ENCODE results near the gene ALDH5A1.

The ALDH5A1 gene

DNA sequence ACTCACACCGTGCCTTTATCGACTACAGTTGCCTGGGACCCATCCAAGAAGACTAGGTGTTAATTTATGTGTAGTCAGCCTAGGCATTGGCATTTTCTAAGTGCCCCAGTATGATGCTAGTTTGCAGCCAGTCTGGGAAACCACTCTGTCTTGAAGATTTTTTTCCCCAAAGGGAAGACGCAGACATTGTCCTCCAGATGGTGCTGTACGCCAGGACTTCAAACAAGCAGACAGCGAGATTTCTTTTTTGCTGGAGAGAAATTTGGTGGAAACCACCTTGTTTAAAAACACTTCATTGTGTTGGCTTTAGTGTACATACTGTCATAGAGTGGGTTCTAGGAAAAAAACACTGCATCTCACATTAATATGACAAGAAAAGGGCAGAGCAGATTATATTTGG lies 30.0 kb downstream of the ALDH5A1 start:
- DNase-seq (ENCODE audit: low read depth, low spot score): no peak

DNA sequence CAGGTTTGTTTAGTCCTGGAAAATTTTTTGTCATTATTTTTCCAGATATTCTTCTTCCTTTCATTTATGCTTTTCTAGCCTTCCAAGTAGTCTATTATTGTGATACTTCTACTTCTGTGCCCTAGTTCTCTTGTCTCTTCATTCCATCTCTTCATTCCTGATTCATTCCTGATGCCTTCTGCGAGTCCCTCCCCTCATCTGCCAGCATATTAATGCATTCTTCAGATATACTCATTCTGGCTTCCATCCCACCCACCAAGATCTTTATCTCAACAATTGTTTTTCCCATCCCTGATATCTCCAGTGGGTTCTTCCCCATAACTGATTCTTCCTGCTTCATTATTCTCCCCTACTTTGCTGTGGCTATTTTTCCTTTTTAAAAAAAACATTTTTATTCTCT lies 35.2 kb downstream of the ALDH5A1 start:
- no peak for DNase-seq (ENCODE audit: low read depth, low spot score)

DNA sequence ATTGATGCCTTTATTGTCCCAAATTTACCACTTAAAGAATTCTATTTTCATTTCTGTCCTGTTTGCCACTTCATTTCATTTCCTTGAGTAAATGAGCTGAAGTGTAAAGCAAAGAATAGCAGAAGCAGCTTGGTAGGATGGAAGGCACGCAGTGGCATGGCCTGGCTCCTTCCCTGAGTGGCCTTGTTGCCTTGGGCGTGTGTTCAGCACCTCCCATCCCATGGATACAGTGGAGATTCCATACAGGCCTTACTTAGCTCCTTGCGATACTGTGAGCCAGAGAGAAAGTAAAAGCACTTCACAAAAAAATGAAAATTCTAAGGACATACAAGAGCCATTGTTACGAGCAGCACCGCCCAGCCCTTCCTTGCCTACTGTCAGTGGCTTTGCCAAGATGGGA lies 39.6 kb downstream of the ALDH5A1 start:
- DNase-seq (ENCODE audit: low read depth, low spot score): no peak

- DNase-seq (ENCODE audit: low read depth, low spot score): no peak
Observed at GRCh38 chr6:24535210-24535609, 40.4 kb downstream of the ALDH5A1 start.

DNA sequence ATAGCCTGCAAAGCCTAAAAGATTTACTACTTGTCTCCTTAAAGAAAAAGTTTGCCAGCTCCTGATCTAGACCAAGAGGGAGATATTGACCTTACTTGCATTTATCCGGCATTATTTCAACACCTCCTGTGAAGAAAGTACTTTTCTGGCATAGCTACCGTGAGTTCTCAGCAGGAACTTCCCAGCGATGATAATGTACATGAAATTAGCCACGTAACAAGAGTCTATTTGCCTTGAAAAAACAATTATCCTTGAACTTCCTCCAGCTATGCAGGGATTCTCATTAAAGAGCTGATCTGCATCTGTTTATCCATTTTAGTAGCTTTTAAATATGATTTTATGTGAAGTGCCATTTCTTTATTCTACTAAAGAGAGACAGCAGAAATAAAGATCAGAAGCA lies 41.7 kb downstream of the ALDH5A1 start:
- no peak for DNase-seq (ENCODE audit: low read depth, low spot score)

DNA sequence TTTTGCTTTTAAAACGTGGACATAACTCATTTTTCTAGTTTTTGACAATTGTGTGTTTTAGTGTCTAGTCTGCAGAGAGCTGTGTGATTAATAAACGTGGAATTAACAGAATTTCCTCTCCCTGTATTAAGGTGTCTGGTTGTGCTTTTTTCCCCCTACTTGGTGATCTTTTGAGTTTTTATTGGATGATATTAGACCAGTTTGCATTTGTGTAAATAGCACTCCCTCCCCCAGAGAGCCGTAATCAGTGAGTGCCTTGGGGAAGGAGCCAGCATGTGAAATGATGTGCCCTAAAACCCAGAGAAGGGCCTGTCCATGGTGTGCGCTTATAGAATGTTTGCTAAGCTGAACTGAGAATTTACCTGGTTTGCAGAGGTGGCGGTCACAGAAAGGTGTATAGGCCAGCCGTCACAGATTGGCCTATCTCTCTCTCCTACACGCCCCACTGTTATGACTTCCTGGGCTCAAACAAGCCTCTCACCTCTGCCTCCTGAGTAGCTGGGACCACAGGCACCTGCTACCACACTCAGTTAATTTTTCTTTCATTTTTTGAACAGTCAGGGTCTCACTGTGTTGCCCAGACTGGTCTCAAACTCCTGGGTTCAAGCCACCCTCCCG lies 42.4 kb downstream of the ALDH5A1 start:
- no peak for DNase-seq (ENCODE audit: low read depth, low spot score)

- no peak for DNase-seq (ENCODE audit: low read depth, low spot score)
Observed at GRCh38 chr6:24537771-24538385, 43.1 kb downstream of the ALDH5A1 start.

DNA sequence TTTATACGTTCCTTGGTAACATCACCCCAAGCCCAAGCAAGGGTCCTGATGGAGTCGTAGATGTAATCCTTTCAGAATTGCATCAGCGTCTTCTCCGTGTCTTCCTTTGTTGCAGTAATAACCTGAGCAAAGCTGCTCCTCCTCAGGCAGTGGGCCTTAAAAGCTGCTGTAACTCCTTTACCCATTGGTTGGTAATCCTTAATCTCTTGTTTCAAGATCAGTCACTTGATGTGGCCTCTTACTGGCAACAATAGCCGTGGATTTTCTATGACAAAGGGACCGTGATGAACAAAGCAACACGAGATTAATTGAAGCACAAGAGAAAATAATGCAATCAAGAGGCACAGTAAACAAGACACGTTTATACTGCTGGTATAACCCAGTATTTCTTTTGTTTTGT lies 44.6 kb downstream of the ALDH5A1 start:
- DNase-seq (ENCODE audit: low read depth, low spot score): no peak

DNA sequence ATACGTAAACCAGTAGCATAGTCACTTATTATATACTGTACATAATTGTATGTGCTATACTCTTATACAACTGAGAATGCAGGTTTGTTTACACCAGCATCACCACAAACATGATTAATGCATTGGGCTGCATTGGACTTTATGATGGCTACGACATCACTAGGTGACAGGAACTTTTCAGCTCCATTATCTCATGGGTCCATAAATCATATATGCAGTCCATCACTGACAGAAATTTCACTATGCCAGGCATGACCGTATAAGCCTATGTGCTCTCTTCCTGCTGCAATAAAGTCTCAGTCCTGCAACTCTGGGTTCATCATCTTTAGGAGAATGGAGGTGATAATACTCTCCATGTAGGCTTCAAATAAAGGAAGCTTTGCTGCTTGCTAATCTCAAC lies 45.4 kb downstream of the ALDH5A1 start:
- no peak for DNase-seq (ENCODE audit: low read depth, low spot score)

DNA sequence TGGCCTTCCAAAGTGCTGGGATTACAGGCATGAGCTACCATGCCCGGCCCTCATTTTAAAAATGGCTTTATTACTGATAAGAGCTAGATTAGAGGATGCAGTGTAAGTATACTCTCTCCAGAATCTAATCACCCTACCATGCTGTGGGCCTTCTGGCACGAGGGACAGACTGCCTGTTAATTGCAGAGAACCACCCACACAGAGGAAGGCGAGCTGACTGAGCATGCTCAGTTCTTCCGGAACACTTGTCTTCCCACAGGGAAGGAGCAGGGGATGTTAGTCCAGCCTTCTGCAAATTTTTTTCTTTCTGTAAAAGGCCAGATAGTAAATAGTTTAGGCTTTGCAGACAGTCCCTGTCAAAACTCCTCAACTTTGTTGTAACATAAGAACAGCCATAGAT lies 48.9 kb downstream of the ALDH5A1 start:
- DNase-seq (ENCODE audit: low read depth, low spot score): no peak

- DNase-seq (ENCODE audit: low read depth, low spot score): no peak
Observed at GRCh38 chr6:24545183-24545582, 50.4 kb downstream of the ALDH5A1 start.

GRCh38 chr6:24545691-24546090 lies 50.9 kb downstream of the ALDH5A1 start:
- DNase-seq (ENCODE audit: low read depth, low spot score): no peak

- DNase-seq (ENCODE audit: low read depth, low spot score): no peak
Observed at GRCh38 chr6:24546439-24546838, 51.7 kb downstream of the ALDH5A1 start.

GRCh38 chr6:24547243-24547642 lies 52.5 kb downstream of the ALDH5A1 start:
- no peak for DNase-seq (ENCODE audit: low read depth, low spot score)

DNA sequence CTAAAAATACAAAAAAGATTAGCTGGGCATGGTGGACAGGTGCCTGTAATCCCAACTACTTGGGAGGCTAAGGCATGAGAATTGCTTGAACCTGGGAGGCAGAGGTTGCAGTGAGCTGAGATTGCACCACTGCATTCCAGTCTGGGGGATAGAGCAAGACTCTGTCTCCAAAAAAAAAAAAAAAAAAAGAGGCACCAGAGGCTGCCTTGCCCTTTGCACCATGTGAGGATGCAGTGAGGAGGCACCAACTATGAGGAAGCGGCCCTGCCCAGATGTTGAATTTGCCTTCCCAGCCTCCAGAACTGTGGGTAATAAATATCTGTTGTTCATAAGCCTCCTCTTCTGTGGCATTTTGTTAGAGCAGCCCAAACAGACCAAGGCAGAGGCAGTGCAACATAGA lies 54.4 kb downstream of the ALDH5A1 start:
- DNase-seq (ENCODE audit: low read depth, low spot score): no peak

GRCh38 chr6:24549674-24550353 lies 55.0 kb downstream of the ALDH5A1 start:
- no peak for DNase-seq (ENCODE audit: low read depth, low spot score)

GRCh38 chr6:24551139-24551538 lies 56.4 kb downstream of the ALDH5A1 start:
- DNase-seq (ENCODE audit: low read depth, low spot score): no peak

- no peak for DNase-seq (ENCODE audit: low read depth, low spot score)
Observed at GRCh38 chr6:24554474-24554873, 59.7 kb downstream of the ALDH5A1 start.

GRCh38 chr6:24558516-24558915 lies 63.7 kb downstream of the ALDH5A1 start:
- DNase-seq (ENCODE audit: low read depth, low spot score): no peak

- DNase-seq (ENCODE audit: low read depth, low spot score): no peak
Observed at GRCh38 chr6:24564081-24564480, 69.3 kb downstream of the ALDH5A1 start.

GRCh38 chr6:24565196-24565595 lies 70.4 kb downstream of the ALDH5A1 start:
- DNase-seq (ENCODE audit: low read depth, low spot score): no peak

- no peak for DNase-seq (ENCODE audit: low read depth, low spot score)
Observed at GRCh38 chr6:24566020-24566767, 71.4 kb downstream of the ALDH5A1 start.

DNA sequence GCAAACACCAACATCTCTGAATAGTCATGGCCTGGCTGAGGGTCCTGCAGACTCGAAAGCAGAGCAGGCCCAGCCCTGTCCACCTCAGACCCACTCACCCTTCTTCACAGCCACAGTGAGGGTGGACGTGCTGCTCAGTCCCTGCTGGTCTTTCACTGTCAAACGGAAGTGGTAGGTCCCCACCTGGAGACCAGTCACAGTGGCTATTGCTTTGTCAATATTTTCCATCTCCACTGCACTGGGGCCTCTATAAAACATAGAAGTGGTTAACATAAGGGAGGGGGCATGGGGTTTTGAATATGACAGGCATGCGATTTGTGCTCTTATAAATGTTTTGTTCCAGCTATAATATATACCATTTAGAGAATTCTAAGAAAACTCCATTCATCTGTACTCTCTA lies 73.9 kb downstream of the ALDH5A1 start:
- DNase-seq (ENCODE audit: low read depth, low spot score): no peak
